ENCODE results near the gene CARD19. TPM values are rescaled to one million over a fixed set of nuclear protein-coding genes. Genes with fewer than 3 reads are reported as not detected.

The CARD19 gene
- polyA plus RNA-seq, 1 experiment, result 25.2 TPM

GRCh38 chr9:93124793-93125192 is 28.8 kb downstream of the CARD19 start:
- Histone ChIP-seq H3K27ac (ENCODE audit: low read depth, low read length) (no peak overlapping the region), H3K9me3 (ENCODE audit: control insufficient read depth, insufficient read depth, low read length) (no peaks in the 10 kb centered on the region), H3K27me3 (ENCODE audit: control insufficient read depth, insufficient read depth, low read length) (no peaks in the 10 kb centered on the region), H3K4me3 (ENCODE audit: low read depth, low read length) (no peak overlapping the region)
- ChIA-PET POLR2A (no interaction called here), CTCF (no interaction called here)
- DNase-seq (ENCODE audit: low read depth, low spot score), result no peak
- TF ChIP-seq CTCF (IDR thresholded peaks at IDR 0.05; ENCODE audit: low read depth, low read length), result no peak

- H3K27me3 ChIP-seq (ENCODE audit: control insufficient read depth, insufficient read depth, low read length), result no peaks in the 10 kb centered on the region
- no peak for TF ChIP-seq CTCF (IDR thresholded peaks at IDR 0.05; ENCODE audit: low read depth, low read length)
- CTCF ChIA-PET, result interaction anchor here (1.1 to 1.3 kb wide), 3 partner anchors 18 to 441 kb away, joined by 3 read pairs; no protein-coding TSS in a partner anchor
- POLR2A ChIA-PET, result no interaction called here
- no peak for DNase-seq (ENCODE audit: low read depth, low spot score)
- H3K4me3 ChIP-seq (ENCODE audit: low read depth, low read length), result no peak overlapping the region
- H3K9me3 ChIP-seq (ENCODE audit: control insufficient read depth, insufficient read depth, low read length), result no peaks in the 10 kb centered on the region
- H3K27ac ChIP-seq (ENCODE audit: low read depth, low read length), result no peak overlapping the region
Observed at GRCh38 chr9:93125331-93125894, 29.4 kb downstream of the CARD19 start.

GRCh38 chr9:93126151-93126781 is 30.2 kb downstream of the CARD19 start:
- H3K4me3 ChIP-seq (ENCODE audit: low read depth, low read length), result no peak overlapping the region
- ChIA-PET POLR2A (no interaction called here), CTCF (interaction anchor here (1.1 to 1.6 kb wide), 5 partner anchors 17 to 441 kb away, joined by 3 to 5 read pairs (median 3); no protein-coding TSS in a partner anchor)
- no peaks in the 10 kb centered on the region for H3K9me3 ChIP-seq (ENCODE audit: control insufficient read depth, insufficient read depth, low read length)
- H3K27ac ChIP-seq (ENCODE audit: low read depth, low read length), result no peak overlapping the region
- no peak for TF ChIP-seq CTCF (IDR thresholded peaks at IDR 0.05; ENCODE audit: low read depth, low read length)
- no peak for DNase-seq (ENCODE audit: low read depth, low spot score)
- H3K27me3 ChIP-seq (ENCODE audit: control insufficient read depth, insufficient read depth, low read length), result no peaks in the 10 kb centered on the region

GRCh38 chr9:93126825-93127368 is 30.9 kb downstream of the CARD19 start:
- CTCF ChIA-PET, result interaction anchor here (1.1 to 1.6 kb wide), 2 partner anchors 18 to 439 kb away, joined by 3 to 5 read pairs; no protein-coding TSS in a partner anchor
- no peak overlapping the region for H3K4me3 ChIP-seq (ENCODE audit: low read depth, low read length)
- no peaks in the 10 kb centered on the region; the same call in 1 of the 2 replicates for H3K9me3 ChIP-seq (ENCODE audit: control insufficient read depth, insufficient read depth, low read length)
- no peak for DNase-seq (ENCODE audit: low read depth, low spot score)
- no peaks in the 10 kb centered on the region for H3K27me3 ChIP-seq (ENCODE audit: control insufficient read depth, insufficient read depth, low read length)
- POLR2A ChIA-PET, result no interaction called here
- TF ChIP-seq CTCF (IDR thresholded peaks at IDR 0.05; ENCODE audit: low read depth, low read length), result no peak
- no peak overlapping the region for H3K27ac ChIP-seq (ENCODE audit: low read depth, low read length)

- CTCF ChIA-PET, result interaction anchor here (1.6 kb wide), 1 partner anchor 19 kb away, joined by 5 read pairs; no protein-coding TSS in a partner anchor
- no peak for DNase-seq (ENCODE audit: low read depth, low spot score)
- no peaks in the 10 kb centered on the region; the same call in 1 of the 2 replicates for H3K9me3 ChIP-seq (ENCODE audit: control insufficient read depth, insufficient read depth, low read length)
- TF ChIP-seq CTCF (IDR thresholded peaks at IDR 0.05; ENCODE audit: low read depth, low read length), result no peak
- H3K4me3 ChIP-seq (ENCODE audit: low read depth, low read length), result no peak overlapping the region
- POLR2A ChIA-PET, result no interaction called here
- H3K27ac ChIP-seq (ENCODE audit: low read depth, low read length), result no peak overlapping the region
- no peaks in the 10 kb centered on the region for H3K27me3 ChIP-seq (ENCODE audit: control insufficient read depth, insufficient read depth, low read length)
Observed at GRCh38 chr9:93127395-93127911, 31.4 kb downstream of the CARD19 start.
